Stimulated activated CD4-positive, alpha-beta T cell treated with anti-CD3 and anti-CD28 coated beads, TNF-alpha, amount 100 ng/mL, for 1 hour (primary cell): ENCODE measurements around the gene RPTN.

Experiments
- DNase-seq, 3 donors: peaks; one replicate each; pipeline ENCODE4 v3.0.0-alpha.2; 2020; ENCODE audit warnings: low read depth in 3 of 3, low spot score in 1 of 3

Gene RPTN

GRCh38 chr1:152112101-152112884 lies 46.7 kb downstream of the RPTN start:
- no peak for DNase-seq

GRCh38 chr1:152111515-152111968 lies 47.5 kb downstream of the RPTN start:
- no peak for DNase-seq

DNA sequence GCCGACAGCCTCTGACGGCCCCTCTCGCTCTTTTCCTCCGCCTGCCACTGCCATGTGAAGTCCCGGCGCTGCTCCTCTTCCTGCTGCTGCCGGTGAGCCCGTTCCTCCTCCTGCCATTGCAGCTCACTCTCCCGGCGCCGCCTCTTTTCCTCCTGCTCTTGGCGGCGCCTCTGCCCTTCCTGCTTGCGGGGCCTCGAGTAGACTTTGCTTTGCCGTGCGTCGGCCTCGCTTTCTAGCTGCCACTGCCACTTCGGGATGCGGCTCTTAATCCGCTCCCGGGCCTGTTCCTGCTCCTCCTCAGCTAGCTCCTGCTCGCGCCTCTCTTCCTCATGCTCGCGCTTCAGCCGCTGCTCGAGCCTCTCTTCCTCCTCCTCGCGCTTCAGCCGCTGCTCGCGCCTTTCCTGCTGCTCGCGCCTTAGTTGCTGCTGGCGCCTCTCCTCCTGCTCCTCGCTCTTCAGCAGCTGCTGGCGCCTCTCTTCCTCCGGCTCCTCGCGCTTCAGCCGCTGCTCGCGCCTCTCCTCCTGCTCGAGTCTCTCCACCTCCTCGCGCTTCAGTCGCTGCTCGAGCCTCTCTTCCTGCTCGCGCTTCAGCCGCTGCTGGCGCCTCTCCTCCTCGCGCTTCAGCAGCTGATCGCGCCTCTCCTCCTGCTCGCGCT lies 48.0 kb downstream of the RPTN start:
- DNase-seq, result peak in 1 of 3 donors; percentile 8

- peak in 1 of 3 donors; percentile 3 for DNase-seq
Measured at GRCh38 chr1:152110365-152110859, 48.6 kb downstream of the RPTN start.

DNA sequence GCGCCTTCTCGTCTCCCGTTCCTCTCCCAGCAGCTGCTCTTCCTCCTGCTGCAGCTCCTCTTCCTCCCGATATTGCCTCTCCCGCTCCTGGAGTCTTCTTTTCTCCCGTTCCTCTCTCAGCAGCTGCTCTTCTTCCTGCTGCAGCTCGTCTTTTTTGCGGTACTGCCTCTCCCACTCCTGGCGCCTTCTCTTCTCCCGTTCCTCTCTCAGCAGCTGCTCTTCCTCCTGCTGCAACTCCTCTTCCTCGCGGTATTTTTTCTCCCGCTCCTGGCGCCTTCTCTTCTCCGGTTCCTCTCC lies 49.1 kb downstream of the RPTN start:
- no peak for DNase-seq

- DNase-seq, result no peak
Measured at GRCh38 chr1:152109231-152109997, 49.6 kb downstream of the RPTN start.

DNA sequence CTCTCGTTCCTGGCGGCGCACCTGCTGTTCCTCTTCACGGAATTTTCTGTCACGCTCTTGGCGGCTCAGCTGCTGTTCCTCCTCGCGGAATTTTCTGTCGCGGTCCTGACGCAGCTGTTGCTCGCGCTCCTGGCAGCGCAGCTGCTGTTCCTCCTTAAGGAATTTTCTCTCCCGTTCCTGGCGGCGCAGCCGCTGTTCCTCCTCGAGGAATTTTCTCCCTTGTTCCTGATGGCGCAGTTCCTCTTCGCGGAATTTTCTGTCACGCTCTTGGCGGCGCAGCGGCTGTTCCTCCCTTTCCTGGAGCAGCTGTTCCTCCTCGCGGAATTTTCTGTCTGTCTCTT lies 50.2 kb downstream of the RPTN start:
- no peak for DNase-seq

DNA sequence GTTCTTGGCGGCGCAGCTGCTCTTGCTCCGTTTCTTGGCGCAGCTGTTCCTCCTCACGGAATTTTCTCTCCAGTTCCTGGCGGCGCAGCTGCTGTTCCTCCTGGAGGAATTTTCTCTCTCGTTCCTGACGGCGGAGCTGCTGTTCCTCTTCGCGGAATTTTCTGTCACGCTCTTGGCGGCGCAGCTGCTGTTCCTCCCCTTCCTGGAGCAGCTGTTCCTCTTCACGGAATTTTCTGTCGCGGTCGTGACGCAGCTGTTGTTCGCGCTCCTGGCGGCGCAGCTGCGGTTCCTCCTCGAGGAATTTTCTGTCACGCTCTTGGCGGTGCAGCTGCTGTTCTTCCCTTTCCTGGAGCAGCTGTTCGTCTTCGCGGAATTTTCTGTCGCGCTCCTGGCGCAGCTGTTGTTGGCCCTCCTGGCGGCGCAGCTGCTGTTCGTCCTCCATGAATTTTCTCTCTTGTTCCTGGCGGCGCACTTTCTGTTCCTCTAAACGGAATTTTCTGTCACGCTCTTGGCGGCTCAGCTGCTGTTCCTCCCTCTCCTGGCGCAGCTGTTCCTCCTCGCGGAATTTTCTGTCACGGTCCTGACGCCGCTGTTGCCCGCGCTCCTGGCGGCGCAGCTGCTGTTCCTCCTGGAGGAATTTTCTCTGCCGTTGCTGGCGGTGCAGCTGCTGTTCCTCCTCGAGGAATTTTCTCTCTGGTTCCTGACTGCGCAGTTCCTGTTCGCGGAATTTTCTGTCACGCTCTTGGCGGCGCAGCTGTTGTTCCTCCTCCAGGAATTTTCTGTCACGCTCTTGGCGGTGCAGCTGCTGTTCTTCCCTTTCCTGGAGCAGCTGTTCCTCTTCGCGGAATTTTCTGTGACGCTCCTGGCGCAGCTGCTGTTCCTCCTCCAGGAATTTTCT lies 50.8 kb downstream of the RPTN start:
- DNase-seq, result no peak

DNA sequence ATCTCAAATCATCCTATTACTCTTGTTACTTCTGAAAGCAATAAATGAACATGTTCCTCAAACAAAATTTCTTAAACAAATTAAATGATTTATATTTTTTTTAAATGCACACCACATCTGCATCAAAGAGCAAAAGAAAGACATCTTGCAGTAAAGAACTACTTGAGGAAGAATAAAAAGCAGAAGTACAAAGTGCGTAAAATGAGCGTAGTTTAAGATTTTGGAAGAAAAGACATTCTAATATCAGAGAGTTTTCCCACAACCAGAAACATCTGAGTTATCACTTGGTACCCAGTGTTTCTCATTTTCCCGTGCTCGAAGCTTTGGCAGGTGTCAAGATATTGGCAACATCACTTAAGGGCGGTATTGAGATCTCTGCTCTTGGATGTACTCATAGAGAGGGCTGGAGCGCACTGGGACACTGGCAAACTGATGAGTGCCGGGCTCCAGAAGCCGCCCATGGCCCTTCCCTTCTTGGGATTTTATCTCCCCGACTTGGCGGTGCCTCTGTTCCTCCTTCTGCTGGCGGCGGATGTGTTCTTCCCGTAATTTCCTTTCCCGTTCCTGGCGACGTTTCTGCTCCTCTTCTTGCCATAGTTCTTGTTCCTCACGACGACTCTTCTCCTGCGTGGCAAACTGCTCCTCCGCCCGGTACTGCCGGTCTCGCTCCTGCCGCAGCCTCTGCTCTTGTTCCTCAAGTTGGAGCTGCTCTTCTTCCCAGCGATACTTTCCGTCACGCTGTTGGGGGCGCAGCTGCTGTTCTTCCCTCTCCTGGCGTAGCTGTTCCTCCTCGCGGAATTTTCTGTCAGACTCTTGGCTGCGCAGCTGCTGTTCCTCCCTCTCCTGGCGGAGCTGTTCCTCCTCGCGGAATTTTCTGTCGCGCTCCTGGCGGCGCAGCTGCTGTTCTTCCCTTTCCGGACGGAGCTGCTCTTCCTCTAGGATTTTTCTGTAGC lies 51.7 kb downstream of the RPTN start:
- DNase-seq, result no peak

DNA sequence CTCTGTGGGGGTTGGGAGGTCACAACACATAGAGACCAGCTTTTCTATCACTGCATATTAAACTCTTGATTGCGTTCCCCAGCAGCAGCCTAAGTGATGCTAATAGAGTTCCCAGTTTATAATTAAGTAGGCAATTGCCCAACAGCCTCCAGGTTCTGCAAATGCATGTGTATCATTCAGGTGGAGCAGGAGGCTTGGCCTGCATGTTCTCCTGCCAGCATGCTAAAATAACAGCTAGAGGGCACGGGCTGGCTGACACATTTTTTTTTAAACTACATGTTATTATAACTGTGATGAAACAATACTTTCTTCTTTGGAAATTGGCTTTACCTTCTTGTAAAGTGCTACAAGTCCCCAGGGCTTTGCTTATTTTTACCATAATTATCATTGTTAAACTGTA lies 54.2 kb downstream of the RPTN start:
- DNase-seq, result no peak
